ENCODE data around the gene S100A3. TPM values are rescaled to one million over a fixed set of nuclear protein-coding genes. Genes with fewer than 3 reads are reported as not detected.

The S100A3 gene
- total RNA-seq, 1 donor from 2014 or later: 10.2 TPM

- no peak for TF ChIP-seq CTCF (conservative IDR thresholded peaks at IDR 0.05; ENCODE audit: low read depth, low read length)
- DNase-seq (ENCODE audit: low read depth): no peak
- H3K4me3 ChIP-seq (ENCODE audit: low read depth, low read length): peak overlapping the region; percentile 89
Measured at GRCh38 chr1:153536012-153536670, 12.9 kb downstream of the S100A3 start.

GRCh38 chr1:153535242-153536011, 13.6 kb downstream of the S100A3 start, which contains the start of gene S100A6:
S100A6 (minus strand) TSS chr1:153535991; CDS start chr1:153535339, 652 bp downstream.
- peak within 1 kb of the TSS; percentile 89 for H3K4me3 ChIP-seq (ENCODE audit: low read depth, low read length)
- no peak for DNase-seq (ENCODE audit: low read depth)
- peak; percentile 31 for TF ChIP-seq CTCF (conservative IDR thresholded peaks at IDR 0.05; ENCODE audit: low read depth, low read length)

GRCh38 chr1:153534925-153535241, 14.2 kb downstream of the S100A3 start:
- TF ChIP-seq CTCF (conservative IDR thresholded peaks at IDR 0.05; ENCODE audit: low read depth, low read length): no peak
- DNase-seq (ENCODE audit: low read depth): no peak
- H3K4me3 ChIP-seq (ENCODE audit: low read depth, low read length): peak overlapping the region; percentile 89

- TF ChIP-seq CTCF (conservative IDR thresholded peaks at IDR 0.05; ENCODE audit: low read depth, low read length): no peak
- H3K4me3 ChIP-seq (ENCODE audit: low read depth, low read length): peak overlapping the region; percentile 89
- no peak for DNase-seq (ENCODE audit: low read depth)
Measured at GRCh38 chr1:153534226-153534924, 14.7 kb downstream of the S100A3 start.

GRCh38 chr1:153533689-153534201, 15.3 kb downstream of the S100A3 start:
- DNase-seq (ENCODE audit: low read depth): peak; percentile 67
- no peak for TF ChIP-seq CTCF (conservative IDR thresholded peaks at IDR 0.05; ENCODE audit: low read depth, low read length)
- H3K4me3 ChIP-seq (ENCODE audit: low read depth, low read length): peak overlapping the region; percentile 89

GRCh38 chr1:153532769-153533599, 16.1 kb downstream of the S100A3 start:
- H3K4me3 ChIP-seq (ENCODE audit: low read depth, low read length): peak overlapping the region; percentile 89
- DNase-seq (ENCODE audit: low read depth): no peak
- peak; percentile 90 for TF ChIP-seq CTCF (conservative IDR thresholded peaks at IDR 0.05; ENCODE audit: low read depth, low read length)
